Measurements from ENCODE around the gene CTDSPL2.
"Not testable (repeated sequence)": the region's sequence is repeated elsewhere in the genome, so short reads cannot be mapped to it uniquely, and the experiment has no call there.

Gene CTDSPL2

DNA sequence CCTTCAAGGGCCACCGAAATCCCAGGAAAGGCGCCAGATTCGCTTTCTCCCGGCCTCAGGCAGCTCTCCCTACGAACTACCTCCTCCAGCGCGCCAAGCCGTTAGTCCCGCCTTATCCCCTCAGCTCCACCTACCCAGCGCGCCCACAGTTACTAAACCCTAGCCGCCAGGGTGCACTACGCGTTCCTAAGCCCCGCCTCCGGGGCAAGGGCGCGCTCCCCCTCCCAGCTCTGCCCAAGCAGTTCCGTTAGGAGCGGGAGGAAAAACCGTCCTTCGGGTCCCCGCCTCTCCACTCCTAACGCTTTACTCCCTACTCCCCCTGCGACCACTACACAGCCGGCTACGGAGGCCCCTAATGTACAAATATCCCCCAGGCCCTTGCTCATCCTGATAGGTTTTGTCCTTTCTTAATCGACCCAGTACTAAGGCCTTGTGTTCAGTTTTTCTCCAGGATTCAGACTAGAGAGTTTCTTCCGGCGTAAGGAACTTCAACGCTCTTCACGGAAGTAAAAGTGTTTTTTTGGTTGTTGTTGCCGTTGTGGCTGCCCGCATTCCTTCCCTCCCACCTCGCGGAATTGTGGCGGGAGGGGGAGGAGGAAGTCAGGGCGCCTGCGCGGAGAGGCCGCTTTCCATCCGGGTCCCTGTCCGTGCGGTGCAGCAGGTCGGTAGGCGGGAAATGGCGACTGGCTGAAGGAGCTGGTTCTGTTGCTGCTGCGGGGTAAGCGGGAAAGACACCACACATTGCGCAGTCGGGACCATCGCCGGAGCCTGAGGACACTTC lies at the start of gene CTDSPL2:
Gene CTDSPL2, plus strand, starts transcription at position 655 of the 781 bp plus-strand sequence. CDS start 31,386 bp downstream, outside the sequence.
- peak; percentile 90 for DNase-seq (ENCODE audit: low read depth)

DNA sequence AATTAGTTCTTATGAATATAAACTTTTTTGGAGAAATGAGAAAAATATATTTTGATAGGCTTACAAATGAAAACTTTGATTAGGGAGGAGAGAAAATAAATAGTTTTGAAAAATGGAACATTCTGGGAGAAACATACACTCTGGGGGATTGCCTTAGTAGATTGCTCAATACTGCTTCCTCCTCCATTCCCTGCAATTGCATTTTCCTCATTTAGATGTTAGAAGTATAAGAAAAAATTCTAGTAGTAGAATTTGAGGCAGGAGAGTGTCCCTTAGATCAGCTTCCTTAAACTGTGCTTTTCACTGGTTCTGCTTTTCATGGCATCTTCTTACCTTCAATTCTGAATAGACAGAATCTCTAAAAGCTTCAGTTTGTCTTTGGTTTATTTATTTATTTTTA lies 46.2 kb upstream of the CTDSPL2 start:
- DNase-seq (ENCODE audit: low read depth): no peak

DNA sequence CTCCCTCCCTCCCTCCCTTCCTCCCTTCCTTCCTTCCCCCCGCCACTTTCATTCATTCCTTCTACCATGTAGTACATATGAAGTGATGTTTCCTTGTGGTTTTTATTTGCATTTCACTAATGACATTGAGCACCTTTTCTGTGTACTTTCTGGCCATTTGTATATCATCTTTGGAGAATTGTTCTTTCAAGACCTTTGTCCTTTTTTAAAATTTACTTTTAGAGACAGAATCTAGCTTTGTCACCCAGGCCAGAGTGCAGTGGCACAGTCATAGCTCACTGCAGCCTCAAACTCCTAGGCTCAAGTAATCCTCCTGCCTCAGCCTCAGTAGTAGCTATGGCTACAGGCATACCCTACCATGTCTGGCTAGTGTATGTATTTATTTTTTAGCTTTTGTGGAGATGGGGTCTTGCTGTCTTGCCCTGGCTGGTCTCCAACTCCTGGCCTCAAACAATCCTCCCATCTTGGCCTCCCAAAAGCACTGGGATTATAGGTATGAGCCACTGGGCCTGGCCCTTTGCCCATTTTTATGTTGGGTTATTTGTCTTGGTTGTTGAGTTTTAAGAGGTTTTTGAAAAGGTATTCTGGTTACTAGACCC lies 42.0 kb upstream of the CTDSPL2 start:
- DNase-seq (ENCODE audit: low read depth): no peak

DNA sequence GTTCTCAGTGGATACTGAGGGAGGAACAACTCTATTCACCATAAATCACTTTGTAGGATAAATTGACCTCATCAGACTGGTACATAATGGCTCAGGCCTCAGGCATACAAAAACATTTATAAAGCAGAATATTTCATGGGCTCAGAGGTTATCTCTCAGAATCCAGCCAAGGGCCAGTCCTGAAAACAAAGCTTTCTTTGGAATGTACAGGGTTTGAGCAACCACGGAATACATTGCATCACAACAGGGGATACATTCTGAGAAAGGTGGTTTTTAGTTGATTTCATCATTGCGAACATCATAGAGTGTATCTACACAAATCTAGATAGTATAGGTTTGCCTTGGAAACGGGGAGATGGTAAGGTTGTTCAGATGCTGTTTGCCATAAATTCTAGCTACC lies 33.4 kb upstream of the CTDSPL2 start:
- DNase-seq (ENCODE audit: low read depth): no peak

DNA sequence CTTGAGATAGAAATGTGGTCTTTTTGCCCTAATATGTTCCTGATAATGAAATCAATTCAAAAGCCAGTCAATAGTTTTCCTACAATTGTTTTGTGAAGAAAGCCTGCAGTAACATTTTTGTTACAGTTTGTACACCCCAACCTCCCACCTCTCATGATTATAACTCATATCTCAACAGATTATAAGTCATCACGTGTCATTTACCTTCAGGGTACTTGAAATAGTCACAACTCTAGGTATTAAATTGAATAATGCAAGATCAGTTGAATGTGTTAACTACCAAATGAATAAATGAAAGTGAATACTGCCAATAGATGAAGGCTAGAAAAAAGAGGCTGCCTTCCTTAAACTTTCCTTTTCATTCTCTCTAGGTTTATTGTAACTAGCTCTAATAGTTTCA lies 32.9 kb upstream of the CTDSPL2 start:
- no peak for DNase-seq (ENCODE audit: low read depth)

DNA sequence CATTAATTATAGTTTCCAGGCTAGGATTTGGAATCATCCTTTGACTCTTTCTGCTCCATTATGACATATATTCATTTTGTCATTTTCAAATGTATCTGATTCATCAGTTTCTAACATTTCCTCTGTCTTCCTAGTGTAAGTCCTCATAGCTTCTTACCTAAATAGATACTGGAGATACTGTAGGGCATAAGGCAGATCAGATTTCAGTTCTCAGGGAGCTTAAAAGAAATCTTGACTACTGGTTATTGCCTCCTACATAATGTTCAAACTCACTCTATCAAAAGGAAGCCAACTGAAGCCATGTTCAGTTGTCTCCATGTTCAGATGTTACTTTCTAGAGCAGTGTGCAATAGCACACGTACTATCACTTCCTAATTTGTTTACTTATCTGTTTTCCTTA lies 29.6 kb upstream of the CTDSPL2 start:
- no peak for DNase-seq (ENCODE audit: low read depth)

DNA sequence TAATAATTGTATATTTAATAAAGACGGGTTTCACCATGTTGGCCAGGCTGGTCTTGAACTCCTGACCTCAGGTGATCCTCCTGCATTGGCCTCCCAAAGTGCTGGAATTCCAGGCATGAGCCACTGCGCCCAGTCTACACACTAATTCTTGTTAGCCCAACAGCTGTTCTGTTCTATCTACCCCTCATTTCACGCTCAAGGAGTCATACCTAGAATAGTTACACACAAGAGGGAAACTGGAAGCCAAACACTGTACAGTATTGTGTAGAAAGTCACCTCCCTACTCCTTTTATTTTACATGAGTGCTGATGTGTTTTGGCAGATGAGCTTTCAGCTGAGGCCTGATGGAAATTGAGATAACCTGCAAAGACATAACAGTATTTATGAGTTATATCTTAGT lies 13.4 kb upstream of the CTDSPL2 start:
- DNase-seq (ENCODE audit: low read depth): no peak

DNA sequence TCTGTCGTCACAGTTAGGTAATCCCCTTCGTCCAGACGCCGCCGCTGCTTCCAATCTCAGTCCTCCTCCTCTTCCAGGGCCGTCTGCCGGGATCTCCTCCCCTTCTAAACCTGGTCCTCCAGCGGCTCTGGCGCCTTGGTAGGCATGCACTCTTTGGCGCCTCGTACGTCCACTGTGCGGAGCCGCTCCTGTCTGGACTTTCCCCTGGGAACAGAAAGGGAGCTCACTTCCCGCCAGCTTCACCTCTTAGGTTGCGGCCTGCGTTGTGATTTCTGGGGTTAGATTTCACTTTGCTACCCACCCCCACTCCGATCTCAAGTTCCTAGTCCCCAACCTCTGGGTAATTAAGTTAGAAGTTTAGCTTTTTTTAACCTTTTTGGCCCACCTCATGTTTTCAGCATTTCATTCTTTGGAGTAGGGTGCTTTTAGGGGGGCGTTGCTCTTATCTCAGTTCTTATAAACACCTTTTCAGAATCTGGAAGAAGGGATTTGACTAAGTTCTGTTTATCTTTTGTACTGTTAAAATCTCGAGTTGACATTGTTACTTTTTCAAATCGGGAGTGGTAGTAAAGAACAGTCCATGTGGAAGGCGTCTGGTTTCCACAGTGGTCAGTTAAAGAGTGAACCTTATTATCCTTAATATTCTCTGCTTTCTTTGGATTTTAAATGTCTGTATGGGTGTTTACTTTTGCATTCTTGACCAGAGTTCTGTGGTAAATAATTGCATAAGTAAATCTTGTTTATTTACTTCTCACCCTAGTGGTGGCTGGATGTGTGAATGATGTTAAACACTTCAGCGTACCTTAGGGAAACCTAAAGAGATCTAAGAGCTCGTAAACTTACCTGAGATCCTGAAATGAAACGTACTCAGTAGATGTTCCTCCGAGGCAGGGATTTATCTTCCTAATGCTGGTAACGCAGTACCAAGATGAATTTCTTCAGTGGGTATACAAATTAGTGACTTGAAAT lies 611 bp downstream of the CTDSPL2 start:
- DNase-seq (ENCODE audit: low read depth): no peak

DNA sequence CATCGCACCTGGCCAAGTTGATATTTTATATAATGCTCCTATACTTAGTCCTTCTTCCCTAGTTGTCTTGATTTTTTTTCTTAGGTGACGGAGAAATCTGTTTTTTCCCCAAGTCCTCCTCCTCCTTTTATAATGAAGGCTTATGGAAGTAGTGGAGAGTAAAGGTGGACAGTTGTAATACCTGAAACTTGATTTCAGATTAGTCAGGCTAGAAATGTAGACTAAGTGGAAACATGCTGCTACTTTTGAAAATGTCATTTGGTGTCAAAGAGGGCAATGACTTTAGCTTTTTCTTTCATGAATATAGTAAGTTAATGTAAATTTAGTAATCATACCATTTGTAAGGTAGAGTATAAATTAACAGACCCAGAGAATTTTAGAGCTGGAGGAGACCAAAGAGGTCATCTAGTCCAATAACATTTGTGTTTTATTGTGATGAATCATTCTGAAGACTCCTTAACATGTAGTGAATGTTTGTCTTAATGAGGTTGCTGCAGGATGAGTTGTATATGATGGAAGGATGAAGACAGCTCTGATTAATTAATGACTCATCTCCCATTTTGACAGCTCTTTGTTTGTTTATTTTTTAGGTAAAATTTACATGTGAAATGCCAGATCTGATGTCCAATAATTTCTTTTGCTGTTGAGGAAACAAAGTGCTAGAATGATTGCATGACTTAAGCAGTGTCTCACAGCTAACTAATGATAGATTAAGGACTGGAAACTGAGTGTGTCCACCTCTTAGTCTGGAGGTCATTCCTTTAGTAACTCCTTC lies 8.7 kb downstream of the CTDSPL2 start:
- no peak for DNase-seq (ENCODE audit: low read depth)

DNA sequence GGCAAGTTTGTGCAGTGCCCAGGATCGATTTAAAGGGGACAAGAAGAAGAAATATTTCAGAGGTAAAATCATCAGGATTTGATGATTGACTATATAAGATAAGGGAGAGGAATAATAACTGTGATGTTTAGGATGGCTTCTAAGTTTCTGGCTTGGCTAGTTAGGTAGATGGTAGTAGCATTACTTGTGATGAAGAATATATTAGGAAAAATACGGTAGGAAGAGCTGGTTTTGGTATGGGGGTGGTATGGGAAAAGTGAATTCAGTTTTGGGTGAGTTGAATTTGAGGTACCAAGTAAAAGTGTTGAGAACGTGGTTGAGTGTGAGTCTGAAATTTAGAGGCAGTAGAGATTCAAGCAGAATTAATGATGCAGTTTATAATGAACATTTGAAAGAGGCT lies 11.0 kb downstream of the CTDSPL2 start:
- DNase-seq (ENCODE audit: low read depth): no peak

DNA sequence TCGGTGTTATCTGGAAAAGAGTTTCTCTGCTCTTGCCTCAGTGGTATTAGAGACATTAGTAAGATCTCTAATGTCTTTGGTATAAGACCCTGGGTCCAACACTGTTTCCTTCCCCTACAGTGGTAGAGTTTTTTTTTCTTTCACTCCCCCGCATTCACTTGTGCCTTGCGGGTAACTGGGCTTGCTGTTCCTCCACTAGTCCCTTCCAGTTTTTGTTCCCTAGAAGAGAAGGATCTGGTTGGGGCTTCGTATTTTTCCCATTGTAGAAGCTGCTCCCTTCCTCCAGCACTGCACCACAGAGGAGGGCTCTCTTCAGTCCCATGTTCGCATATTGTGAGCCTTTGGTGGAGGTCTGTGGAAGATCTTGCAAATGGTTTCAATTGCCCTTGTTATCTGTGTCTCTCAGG lies 13.7 kb downstream of the CTDSPL2 start:
- DNase-seq (ENCODE audit: low read depth): no peak

DNA sequence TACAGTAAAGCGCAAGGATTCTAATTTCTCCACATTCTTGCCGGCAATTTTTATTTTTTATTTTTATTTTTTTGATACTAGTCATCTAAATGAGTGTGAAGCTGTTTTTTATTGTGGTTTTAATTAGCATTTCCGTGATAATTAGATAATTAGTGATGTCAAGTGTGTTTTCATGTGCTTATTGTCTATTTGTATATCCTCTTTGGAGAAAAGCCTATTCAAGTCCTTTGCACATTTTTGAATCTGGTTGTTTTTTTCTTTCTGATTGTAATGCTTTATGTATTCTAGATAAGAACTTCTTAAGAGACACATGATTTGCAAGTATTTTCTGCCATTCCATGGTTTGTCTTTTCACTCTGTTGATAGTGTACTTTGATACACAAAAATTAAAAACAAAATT lies 16.1 kb downstream of the CTDSPL2 start:
- DNase-seq (ENCODE audit: low read depth): no peak

DNA sequence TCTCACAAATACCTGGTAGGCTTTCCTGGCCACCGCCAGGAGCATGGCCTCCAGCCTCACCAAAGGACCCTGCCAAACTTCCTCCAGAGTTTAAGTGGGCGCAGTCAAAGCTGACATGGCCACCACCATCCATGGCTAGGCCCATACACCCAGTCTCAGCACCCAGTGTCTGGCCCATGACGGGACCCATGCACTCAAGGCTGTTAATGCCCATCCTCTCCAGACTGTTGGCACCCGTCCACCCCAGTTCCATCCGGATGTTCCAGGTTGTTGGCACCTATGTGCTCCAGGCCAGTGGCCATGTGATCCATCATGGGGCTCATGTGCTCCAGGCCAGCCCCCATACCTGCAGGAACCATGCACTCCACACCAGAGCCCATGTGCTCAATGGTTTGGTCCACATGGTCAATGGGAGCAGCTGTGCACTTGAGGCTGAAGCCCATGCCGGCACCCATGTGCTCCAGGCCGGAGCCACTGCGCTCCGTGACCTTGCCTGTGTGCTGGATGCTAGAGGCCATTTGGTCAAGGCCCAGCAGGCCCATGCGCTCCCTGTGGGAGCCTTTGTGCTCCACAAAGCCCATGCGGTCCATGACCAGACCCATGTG lies 20.4 kb downstream of the CTDSPL2 start:
- DNase-seq (ENCODE audit: low read depth): no peak

DNA sequence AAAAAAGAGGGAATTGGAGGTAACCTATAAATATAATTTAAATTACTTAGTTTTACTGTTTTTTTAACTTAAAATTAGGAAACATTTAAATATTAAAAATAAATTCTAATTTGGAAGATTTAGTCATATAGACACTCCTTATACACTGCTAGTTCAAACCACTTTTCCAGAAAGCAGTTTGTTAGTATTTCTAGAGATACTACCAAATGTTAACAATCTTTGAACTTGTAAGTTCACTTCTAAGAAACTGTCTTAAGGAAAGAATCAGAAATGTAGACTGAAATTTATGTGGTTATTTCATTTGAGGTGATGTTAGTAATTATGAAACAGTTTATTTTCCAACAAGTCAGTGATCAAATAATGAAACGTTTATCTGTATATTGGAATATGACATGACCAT lies 22.7 kb downstream of the CTDSPL2 start:
- no peak for DNase-seq (ENCODE audit: low read depth)

DNA sequence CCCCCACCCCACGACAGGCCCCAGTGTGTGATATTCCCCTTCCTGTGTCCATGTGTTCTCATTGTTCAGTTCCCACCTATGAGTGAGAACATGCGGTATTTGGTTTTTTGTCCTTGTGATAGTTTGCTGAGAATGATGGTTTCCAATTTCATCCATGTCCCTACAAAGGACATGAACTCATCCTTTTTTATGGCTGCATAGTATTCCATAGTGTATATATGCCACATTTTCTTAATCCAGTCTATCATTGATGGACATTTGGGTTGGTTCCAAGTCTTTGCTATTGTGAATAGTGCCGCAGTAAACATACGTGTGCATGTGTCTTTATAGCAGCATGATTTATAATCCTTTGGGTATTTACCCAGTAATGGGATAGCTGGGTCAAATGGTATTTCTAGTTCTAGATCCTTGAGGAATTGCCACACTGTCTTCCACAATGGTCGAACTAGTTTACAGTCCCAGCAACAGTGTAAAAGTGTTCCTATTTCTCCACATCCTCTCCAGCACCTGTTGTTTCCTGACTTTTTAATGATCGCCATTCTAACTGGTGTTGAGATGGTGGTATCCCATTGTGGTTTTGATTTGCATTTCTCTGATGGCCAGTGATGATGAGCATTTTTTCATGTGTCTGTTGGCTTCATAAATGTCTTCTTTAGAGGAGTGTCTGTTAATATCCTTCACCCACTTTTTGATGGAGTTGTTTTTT lies 26.3 kb downstream of the CTDSPL2 start:
- not testable (repeated sequence) for DNase-seq (ENCODE audit: low read depth)

DNA sequence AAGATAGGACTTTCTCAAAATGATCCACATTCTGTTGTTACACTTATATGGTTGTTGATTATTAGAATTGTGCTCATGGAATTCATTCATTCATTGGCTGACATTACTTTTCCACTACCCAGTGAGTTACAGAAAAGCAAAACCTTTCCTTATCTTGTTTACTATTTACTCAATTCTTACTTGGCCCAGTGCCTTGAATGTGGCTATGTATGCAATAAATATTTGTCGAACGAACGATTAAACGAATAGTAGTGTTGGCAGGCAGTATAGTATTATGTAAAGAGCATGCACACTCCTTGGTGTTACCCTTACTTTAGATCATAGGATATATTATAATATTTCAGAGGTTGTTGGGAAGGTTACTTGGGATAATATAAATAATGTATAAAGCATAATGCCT lies 31.0 kb downstream of the CTDSPL2 start:
- no peak for DNase-seq (ENCODE audit: low read depth)

DNA sequence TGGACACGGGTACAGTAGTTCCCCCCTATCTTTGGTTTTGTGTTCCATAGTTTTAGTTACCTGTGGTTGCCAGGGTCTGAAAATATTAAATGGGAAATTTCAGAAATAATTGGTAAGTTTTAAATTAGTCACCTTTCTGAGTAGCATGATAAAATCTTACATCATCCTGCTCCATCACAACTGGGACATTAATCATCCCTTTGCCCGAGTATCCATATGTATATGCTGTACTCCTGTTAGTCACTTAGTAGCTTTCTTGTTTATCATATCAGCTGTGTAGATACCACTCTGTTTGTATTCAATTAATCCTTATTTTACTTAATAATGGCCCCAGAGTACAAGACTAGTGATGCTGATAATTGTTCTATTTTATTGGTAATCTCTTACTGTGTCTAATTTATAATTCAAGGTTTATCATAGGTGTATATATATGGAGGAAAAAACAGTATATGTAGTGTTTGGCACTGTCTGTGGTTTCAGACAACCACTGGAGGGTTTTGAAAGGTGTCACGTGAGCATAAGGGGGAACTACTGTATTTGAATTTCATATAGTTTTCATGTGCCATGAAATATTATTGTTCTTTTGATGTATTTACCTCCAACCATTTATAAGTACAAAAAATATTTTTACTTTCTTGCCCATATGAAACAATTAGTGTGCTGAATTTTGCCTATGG lies 41.4 kb downstream of the CTDSPL2 start:
- DNase-seq (ENCODE audit: low read depth): no peak

DNA sequence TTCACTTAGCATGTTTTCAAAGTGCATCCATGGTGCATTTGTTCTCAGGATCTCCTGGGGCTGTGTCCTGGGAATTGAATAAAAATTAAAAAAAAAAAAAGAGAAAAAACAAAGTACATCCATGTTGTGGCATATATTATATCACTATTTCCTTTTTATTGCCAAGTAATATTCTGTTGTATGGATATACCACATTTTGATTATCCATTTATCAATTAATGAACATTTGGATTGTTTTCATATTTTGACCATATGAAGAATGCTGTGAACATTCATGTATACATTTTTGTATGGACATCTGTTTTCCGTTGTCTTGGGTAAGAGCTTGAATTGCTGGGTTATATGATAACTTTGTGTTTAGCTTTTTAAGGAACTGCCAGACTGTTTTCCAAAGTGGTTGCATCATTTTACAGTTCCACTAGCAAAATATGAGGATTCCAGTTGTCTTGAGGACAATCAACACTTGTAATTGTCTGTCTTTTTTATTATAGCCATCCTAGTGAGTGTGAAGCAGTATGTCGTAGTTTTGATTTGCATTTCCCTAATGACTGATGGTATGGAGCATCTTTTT lies 44.5 kb downstream of the CTDSPL2 start:
- DNase-seq (ENCODE audit: low read depth): no peak

DNA sequence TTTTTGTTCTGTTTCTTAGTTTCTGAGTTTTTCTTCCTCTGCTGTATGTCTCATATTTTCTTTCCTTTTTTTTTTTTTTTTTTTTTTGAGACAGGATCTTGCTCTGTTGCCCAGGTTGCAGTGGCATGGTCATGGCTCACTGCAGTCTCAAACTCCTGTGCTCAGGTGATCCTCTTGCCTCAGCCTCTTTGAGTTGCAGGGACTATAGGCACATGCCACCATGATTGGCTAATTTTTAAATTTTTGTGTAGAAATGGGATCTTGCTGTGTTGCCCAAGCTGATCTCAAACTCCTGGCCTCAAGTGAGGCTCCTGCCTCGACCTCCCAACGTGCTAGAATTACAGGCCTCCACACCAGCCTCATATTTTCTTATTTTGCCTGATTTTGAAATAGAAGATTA lies 51.9 kb downstream of the CTDSPL2 start:
- no peak for DNase-seq (ENCODE audit: low read depth)

DNA sequence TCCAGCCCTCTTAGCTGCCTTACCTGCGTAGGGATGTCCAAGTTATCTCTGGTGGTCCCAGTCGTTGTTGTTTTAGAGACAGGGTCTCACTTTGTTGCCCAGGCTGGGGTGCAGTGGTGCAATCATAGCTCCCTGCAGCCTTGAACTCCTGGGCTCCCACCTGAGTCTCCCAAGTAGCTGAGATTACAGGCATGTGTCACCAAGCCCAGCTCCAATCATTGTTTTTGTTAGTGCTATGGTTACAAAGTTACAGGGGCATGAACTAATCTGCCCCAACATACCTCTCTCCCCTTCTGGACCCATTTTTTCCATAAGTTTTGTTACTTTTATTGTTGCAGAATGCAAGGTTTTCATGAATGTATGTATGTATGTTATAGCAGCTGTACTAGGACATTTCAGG lies 54.7 kb downstream of the CTDSPL2 start:
- no peak for DNase-seq (ENCODE audit: low read depth)
